Calu3 (cell line): ENCODE measurements around the gene PDE1A. TPM values are rescaled to one million over a fixed set of nuclear protein-coding genes. Genes with fewer than 3 reads are reported as not detected.
A peak's percentile ranks its signal among the peaks of the same experiment; 100 is the strongest.

ENCODE experiments used
- Bru-seq: library from RNA; stranded (reverse); fragments of 400-500 nt; gene quantifications from one replicate; lab custom pipeline; 2021; lab: Mats Ljungman, UMichigan
- BruChase-seq, 2 experiments: library from RNA; stranded (reverse); fragments of 400-500 nt; gene quantifications; one replicate each; lab custom pipeline; 2021; lab: Mats Ljungman, UMichigan
- BruUV-seq: library from RNA; stranded (reverse); fragments of 400-500 nt; replicated peaks from 2 replicates; lab custom pipeline; 2021; lab: Mats Ljungman, UMichigan
- CTCF ChIA-PET: fragments of 300-600 bp; sonication (Branson Sonifier 250); formaldehyde crosslinking; loops from one replicate; lab custom pipeline; 2022; ENCODE audit warnings: antibody characterized with exemption; lab: Charles Lee
- DNase-seq: peaks from one replicate; pipeline ENCODE4 v3.0.0; 2022
- H3K27ac Mint-ChIP-seq: one replicate; pipeline ENCODE4 v1.8.0; 2022; ENCODE audit warnings: mixed read lengths; ENCODE audit not compliant: unreplicated experiment
- H3K27me3 Mint-ChIP-seq: one replicate; pipeline ENCODE4 v1.8.0; 2022; ENCODE audit warnings: mixed read lengths; ENCODE audit not compliant: unreplicated experiment
- H3K36me3 Mint-ChIP-seq: one replicate; pipeline ENCODE4 v1.8.0; 2022; ENCODE audit warnings: mild to moderate bottlenecking, moderate library complexity, mixed read lengths; ENCODE audit not compliant: insufficient read depth, unreplicated experiment
- H3K4me1 Mint-ChIP-seq: one replicate; pipeline ENCODE4 v1.8.0; 2022; ENCODE audit warnings: mild to moderate bottlenecking, low read depth, mixed read lengths; ENCODE audit not compliant: unreplicated experiment
- H3K4me3 Mint-ChIP-seq: one replicate; pipeline ENCODE4 v1.8.0; 2022; ENCODE audit warnings: mild to moderate bottlenecking, low read depth, moderate library complexity, mixed read lengths; ENCODE audit not compliant: unreplicated experiment
- H3K9me3 Mint-ChIP-seq: one replicate; pipeline ENCODE4 v1.8.0; 2022; ENCODE audit warnings: low read depth, mixed read lengths; ENCODE audit not compliant: unreplicated experiment
- CTCF ChIP-seq: fragments of 200-600 bp; IDR thresholded peaks from one replicate; pipeline ENCODE4 v1.8.0; 2022; ENCODE audit warnings: antibody characterized with exemption; ENCODE audit not compliant: unreplicated experiment
- intact Hi-C: fragments of 100-400 bp; cut with micrococcal nuclease; formaldehyde crosslinking; loops from one replicate; pipeline ENCODE4 v1.10.0; 2022; ENCODE audit not compliant: unreplicated experiment
- long read RNA-seq: library from polyadenylated mRNA; stranded (forward); transcript quantifications from one replicate; pipeline ENCODE4 v2.0.0, GENCODE V29; 2022
- total RNA-seq: library from RNA; stranded (reverse); gene quantifications from 2 replicates; pipeline ENCODE4 v1.2.3, GENCODE V29; 2022

PDE1A gene
- total RNA-seq (0.26 and 0.49 TPM in 2 replicates), Bru-seq, nascent RNA (percentile 20 among the genes with signal in this experiment), BruChase-seq, experiment 1, labeled RNA remaining after a 6-hour chase (percentile 23 among the genes with signal in this experiment), BruChase-seq, experiment 2, labeled RNA remaining after a 2-hour chase (percentile 24 among the genes with signal in this experiment)
- long read RNA-seq, result 0 reads

- H3K4me3 Mint-ChIP-seq, result peak within 1 kb of the TSS; percentile 7
- H3K9me3 Mint-ChIP-seq, result peaks cover 2% of the 10 kb centered on the region
- no peak for DNase-seq
- no TSS peak for BruUV-seq
- TF ChIP-seq CTCF, result no peak
- no peak within 1 kb of the TSS for H3K27ac Mint-ChIP-seq
- intact Hi-C loops, result no loop called here
- no peaks in the 10 kb centered on the region for H3K36me3 Mint-ChIP-seq
- H3K4me1 Mint-ChIP-seq, result peaks cover 12% of the 10 kb centered on the region
- H3K27me3 Mint-ChIP-seq, result no peaks in the 10 kb centered on the region
- CTCF ChIA-PET, result no interaction called here
These were observed at the start of gene PDE1A for GRCh38 chr2:182426918-182427240. PDE1A (minus strand) TSS chr2:182427036.

- BruUV-seq, result no TSS peak
- no peak for DNase-seq
- Mint-ChIP-seq H3K4me1 (no peaks in the 10 kb centered on the region), H3K36me3 (no peaks in the 10 kb centered on the region), H3K4me3 (no peak overlapping the region), H3K27me3 (no peaks in the 10 kb centered on the region), H3K27ac (no peak overlapping the region), H3K9me3 (no peaks in the 10 kb centered on the region)
- no peak for TF ChIP-seq CTCF
- CTCF ChIA-PET, result no interaction called here
- intact Hi-C loops, result no loop called here
These were observed 46.8 kb upstream of the PDE1A start for GRCh38 chr2:182473635-182474034.

GRCh38 chr2:182463760-182464159, 36.9 kb upstream of the PDE1A start:
- Mint-ChIP-seq H3K36me3 (no peaks in the 10 kb centered on the region), H3K27ac (no peak overlapping the region), H3K9me3 (no peaks in the 10 kb centered on the region), H3K4me1 (no peaks in the 10 kb centered on the region), H3K4me3 (no peak overlapping the region), H3K27me3 (no peaks in the 10 kb centered on the region)
- CTCF ChIA-PET, result no interaction called here
- intact Hi-C loops, result no loop called here
- TF ChIP-seq CTCF, result no peak
- DNase-seq, result no peak
- no TSS peak for BruUV-seq

- no peak for DNase-seq
- no peaks in the 10 kb centered on the region for H3K4me1 Mint-ChIP-seq
- intact Hi-C loops, result no loop called here
- H3K9me3 Mint-ChIP-seq, result no peaks in the 10 kb centered on the region
- H3K27ac Mint-ChIP-seq, result no peak overlapping the region
- H3K4me3 Mint-ChIP-seq, result no peak overlapping the region
- CTCF ChIA-PET, result no interaction called here
- H3K27me3 Mint-ChIP-seq, result no peaks in the 10 kb centered on the region
- TF ChIP-seq CTCF, result no peak
- no peaks in the 10 kb centered on the region for H3K36me3 Mint-ChIP-seq
- BruUV-seq, result no TSS peak
These were observed 29.9 kb upstream of the PDE1A start for GRCh38 chr2:182456784-182457183.
